ENCODE measurements around the gene EPX.
A peak's percentile ranks its signal among the peaks of the same experiment; 100 is the strongest.
"Not testable (repeated sequence)": the region's sequence is repeated elsewhere in the genome, so short reads cannot be mapped to it uniquely, and the experiment has no call there.

EPX gene, protein sequence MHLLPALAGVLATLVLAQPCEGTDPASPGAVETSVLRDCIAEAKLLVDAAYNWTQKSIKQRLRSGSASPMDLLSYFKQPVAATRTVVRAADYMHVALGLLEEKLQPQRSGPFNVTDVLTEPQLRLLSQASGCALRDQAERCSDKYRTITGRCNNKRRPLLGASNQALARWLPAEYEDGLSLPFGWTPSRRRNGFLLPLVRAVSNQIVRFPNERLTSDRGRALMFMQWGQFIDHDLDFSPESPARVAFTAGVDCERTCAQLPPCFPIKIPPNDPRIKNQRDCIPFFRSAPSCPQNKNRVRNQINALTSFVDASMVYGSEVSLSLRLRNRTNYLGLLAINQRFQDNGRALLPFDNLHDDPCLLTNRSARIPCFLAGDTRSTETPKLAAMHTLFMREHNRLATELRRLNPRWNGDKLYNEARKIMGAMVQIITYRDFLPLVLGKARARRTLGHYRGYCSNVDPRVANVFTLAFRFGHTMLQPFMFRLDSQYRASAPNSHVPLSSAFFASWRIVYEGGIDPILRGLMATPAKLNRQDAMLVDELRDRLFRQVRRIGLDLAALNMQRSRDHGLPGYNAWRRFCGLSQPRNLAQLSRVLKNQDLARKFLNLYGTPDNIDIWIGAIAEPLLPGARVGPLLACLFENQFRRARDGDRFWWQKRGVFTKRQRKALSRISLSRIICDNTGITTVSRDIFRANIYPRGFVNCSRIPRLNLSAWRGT

DNA sequence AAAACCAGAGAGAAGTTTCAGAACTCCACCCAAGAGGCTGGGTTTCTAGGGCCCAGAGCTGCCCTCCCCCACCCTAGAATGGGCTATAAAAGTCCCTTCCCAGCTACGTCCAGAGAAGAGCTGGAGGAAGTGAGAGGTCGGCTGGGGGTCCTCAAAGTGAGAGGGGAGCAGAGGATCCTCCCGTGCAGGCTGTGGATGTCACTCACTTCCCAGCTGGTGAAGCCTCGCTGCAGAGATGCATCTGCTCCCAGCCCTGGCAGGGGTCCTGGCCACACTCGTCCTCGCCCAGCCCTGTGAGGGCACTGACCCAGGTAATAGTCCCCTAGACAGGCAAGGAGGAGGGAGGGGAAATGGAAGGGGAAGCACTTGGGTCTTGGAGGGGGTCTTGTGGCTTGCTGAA, at the start of gene EPX:
EPX (plus strand) TSS at position 115 of the 400 bp plus-strand sequence; CDS start at position 236, 121 bp downstream.
- no peak for DNase-seq (ENCODE audit: low read depth in 1 of 2, low spot score in 1 of 2)

DNA sequence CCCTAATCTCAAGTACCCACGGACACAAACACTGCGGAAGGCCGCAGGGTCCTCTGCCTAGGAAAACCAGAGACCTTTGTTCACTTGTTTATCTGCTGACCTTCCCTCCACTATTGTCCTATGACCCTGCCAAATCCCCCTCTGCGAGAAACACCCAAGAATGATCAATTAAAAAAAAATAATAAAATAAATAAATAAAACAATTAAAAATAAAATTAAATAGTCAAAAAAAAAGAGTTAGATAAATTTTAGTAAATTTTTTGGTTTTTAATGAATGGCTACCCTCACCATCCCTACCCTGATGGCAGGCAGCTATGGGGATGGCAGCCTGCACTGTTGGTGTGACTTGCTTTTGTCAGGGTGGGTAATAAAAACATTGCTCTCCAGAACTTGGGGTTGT, 49.2 kb upstream of the EPX start:
- not testable (repeated sequence) for DNase-seq (ENCODE audit: low read depth in 1 of 2, low spot score in 1 of 2)

GRCh38 chr17:58144801-58145200, 47.7 kb upstream of the EPX start:
- DNase-seq (ENCODE audit: low read depth in 1 of 2, low spot score in 1 of 2) = no peak

- no peak for DNase-seq (ENCODE audit: low read depth in 1 of 2, low spot score in 1 of 2)
Observed at GRCh38 chr17:58147930-58148434, 44.5 kb upstream of the EPX start, which contains the start of gene OR4D1. Gene OR4D1, plus strand, starts transcription at chr17:58148384. Its CDS starts 6,770 bp downstream, at chr17:58155154.

DNA sequence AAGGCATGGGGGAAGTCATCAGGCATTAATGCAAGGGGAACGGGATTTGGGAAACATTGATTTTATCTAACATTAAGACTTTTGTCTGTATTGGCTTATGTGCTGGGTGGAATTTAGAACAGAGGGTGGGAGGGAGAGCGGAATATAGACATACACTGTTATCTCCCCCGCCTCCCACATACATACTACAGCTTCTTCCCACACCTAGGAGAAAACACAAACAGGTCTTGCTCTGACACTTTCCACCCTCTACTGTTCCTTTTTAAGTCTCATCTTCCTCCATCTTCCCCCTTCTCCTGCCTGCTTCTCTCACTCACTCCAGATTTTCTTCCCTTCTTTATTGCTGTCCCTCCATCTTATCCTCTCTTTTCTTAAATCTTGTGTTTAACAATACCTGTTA, 43.9 kb upstream of the EPX start:
- DNase-seq (ENCODE audit: low read depth in 1 of 2, low spot score in 1 of 2) = no peak

- no peak for DNase-seq (ENCODE audit: low read depth in 1 of 2, low spot score in 1 of 2)
Observed at GRCh38 chr17:58150394-58150793, 42.1 kb upstream of the EPX start.

GRCh38 chr17:58153046-58153445, 39.5 kb upstream of the EPX start:
- DNase-seq (ENCODE audit: low read depth in 1 of 2, low spot score in 1 of 2) = peak; percentile 20 to 22

DNA sequence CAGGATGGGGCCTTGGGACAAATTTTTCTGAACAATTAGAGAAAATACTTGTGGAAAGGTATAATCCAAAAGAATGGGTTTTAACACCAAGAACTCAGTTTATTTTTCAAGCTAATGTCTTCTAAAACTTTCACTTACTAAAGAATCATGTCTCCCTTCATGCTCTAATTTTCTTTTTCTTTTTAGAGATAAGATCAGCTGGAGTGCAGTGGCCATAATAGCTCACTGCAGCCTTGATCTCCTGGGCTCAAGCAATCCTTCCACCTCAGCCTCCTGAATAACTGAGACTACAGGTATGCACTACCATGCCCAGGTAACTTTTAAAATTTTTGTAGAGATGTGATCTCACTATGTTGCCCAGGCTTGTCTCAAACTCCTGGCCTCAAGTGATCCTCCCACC, 38.9 kb upstream of the EPX start:
- no peak for DNase-seq (ENCODE audit: low read depth in 1 of 2, low spot score in 1 of 2)

DNA sequence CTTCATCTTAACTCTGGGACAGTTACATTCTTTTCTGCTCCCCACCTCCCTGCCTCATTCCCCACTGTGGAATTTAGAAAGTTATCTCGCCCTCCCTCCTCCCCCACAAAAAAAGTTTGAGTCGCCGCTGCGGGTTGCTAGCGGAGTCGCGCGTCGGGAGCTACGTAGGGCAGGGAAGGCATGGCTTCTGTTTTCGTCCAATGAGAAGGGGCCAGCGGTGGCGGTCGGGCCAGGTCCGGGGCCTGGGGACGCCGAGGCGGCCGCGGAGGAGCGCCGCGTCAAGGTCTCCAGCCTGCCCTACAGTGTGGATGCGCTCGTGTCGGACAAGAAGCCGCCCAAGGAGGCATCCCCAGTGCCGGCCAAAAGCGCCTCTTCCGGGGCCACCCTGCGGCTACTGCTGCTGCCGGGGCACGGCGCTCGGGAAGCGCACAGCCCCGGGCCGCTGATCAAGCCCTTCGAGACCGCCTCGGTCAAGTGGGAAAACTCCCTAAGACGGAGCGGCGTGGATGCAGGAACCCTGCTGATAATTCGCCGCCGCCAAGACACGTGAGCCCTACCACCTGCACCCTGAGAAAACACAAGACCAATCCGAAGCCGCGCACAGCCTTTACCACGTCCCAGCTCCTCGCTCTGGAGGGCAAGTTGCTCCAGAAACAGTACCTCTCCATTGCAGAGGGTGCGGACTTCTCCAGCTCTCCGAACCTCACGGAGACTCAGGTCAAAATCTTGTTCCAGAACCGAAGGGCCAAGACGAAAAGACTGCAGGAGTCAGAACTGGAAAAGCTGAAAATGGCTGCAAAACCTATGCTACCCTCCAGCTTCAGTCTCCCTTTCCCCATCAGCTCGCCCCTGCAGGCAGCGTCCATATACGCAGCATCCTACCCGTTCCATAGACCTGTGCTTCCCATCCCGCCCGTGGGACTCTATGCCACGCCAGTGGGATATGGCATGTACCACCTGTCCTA, 35.4 kb upstream of the EPX start:
- DNase-seq (ENCODE audit: low read depth in 1 of 2, low spot score in 1 of 2) = peak; percentile 12 to 25

GRCh38 chr17:58158181-58158580, 34.3 kb upstream of the EPX start:
- DNase-seq (ENCODE audit: low read depth in 1 of 2, low spot score in 1 of 2) = no peak

GRCh38 chr17:58161566-58161965, 31.0 kb upstream of the EPX start:
- DNase-seq (ENCODE audit: low read depth in 1 of 2, low spot score in 1 of 2) = no peak

GRCh38 chr17:58165981-58166380, 26.5 kb upstream of the EPX start:
- DNase-seq (ENCODE audit: low read depth in 1 of 2, low spot score in 1 of 2) = no peak

DNA sequence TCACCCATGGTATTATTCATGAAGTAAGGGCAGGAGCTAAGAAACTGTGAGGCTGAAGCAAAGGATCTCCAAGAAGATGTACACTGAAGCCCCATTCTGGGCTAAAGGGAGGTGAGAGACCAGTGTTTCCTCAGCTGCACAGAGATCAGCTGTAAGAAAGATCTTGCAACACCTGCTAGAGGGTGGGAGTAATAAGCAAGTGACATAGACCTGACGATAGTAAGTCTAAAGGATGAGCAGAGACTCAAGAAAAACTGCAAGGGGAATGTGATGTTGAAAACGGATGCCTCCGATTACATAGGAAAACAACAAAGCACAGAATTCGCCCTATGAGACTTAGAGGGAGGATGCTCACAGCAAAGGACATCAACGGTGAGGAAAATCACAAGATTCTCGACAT, 25.8 kb upstream of the EPX start, which contains the start of gene OR4D2:
OR4D2 (plus strand) TSS at position 301 of the 400 bp plus-strand sequence. CDS start 2,674 bp downstream, outside the sequence.
- no peak for DNase-seq (ENCODE audit: low read depth in 1 of 2, low spot score in 1 of 2)

DNA sequence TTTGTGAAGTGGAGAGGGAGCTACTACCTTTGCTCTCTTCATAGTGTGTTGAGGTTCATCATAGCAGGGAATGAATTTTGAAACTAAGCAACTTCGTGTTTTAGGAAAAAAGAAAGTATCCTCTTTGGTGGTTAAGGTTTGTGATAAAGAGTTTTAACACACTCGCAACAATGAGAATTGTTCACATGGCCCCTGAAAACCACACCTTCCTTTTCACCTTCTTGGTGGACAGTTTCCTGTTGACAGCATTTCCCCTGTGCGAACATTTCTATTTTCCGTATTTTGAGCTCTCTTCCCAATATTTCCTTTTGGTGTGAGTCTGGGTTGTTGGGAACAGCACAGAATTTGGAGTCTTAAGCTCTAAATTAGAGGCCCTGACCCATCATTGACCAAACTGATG, 21.9 kb upstream of the EPX start:
- no peak for DNase-seq (ENCODE audit: low read depth in 1 of 2, low spot score in 1 of 2)

DNA sequence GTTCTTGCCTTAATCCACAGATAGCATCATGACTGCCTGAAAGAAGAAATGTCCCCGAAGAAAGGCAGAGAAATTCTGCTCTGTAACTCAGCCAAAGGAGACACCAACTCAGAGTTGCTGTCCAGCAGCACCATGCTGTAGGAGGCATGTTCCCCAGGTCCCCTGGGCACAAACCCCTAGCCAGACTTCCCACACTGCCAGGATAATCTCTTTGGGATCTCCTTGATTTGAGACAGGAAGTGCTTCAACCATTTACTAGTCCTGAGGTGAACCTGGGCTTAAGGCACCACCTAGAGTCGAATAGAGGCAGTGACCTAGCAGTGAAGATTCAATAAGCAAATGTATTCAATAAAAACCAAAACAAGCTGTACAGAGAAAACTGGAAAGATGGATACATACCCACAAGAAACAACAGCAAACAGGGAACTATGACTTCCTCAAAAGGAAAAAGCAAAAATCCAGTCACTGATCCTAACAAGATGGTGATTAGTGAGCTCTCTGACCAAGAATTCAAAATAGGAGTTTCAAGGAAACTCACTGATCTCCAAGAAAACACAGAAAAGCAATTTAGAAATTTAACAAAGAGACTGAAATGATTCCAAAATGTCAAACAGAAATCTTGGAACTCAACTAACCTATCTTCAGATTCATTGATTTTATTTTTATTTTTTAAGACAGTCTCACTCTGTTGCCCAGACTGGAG, 20.0 kb upstream of the EPX start:
- DNase-seq (ENCODE audit: low read depth in 1 of 2, low spot score in 1 of 2) = no peak

- no peak for DNase-seq (ENCODE audit: low read depth in 1 of 2, low spot score in 1 of 2)
Observed at GRCh38 chr17:58174871-58175270, 17.7 kb upstream of the EPX start.

DNA sequence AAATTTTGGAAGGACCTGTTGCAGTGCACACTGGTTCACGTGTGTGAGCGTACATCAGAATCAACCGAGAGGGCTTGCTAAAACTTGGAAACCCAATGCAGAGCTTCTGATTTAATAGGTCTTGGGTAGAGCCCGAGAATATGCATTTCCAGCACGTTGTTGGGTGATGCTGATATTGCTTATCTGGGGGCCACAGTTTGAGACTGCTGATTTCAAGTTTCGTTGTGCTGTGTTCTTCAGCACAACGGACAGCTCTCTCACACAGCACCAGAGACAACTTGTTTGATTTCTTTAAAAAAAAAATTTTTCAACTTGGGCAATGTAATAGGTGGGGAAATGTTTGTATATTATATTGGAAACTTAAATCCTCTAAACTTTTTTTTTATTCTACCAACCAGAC, 16.3 kb upstream of the EPX start:
- DNase-seq (ENCODE audit: low read depth in 1 of 2, low spot score in 1 of 2) = no peak

- no peak for DNase-seq (ENCODE audit: low read depth in 1 of 2, low spot score in 1 of 2)
Observed at GRCh38 chr17:58181796-58182195, 10.7 kb upstream of the EPX start.

DNA sequence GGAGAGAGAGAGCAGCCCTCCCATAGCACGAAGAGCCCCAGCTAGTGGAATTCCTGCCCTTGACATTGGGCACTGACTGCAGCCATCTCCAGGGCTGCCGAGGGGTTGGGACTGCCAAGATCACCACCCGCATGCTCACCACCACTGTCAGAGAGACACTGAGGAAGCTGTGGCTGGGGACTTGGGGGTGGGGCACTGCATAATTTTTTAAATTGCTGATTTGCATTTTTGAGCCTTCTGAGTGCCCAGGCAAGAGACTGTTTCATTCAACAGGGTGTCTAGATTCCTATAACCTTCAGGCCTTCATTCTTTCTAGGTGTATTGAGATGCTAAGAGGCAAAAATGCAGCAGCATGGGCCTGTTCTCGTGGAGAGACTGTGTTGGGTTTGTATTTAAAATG, 9.0 kb upstream of the EPX start:
- DNase-seq (ENCODE audit: low read depth in 1 of 2, low spot score in 1 of 2) = no peak

DNA sequence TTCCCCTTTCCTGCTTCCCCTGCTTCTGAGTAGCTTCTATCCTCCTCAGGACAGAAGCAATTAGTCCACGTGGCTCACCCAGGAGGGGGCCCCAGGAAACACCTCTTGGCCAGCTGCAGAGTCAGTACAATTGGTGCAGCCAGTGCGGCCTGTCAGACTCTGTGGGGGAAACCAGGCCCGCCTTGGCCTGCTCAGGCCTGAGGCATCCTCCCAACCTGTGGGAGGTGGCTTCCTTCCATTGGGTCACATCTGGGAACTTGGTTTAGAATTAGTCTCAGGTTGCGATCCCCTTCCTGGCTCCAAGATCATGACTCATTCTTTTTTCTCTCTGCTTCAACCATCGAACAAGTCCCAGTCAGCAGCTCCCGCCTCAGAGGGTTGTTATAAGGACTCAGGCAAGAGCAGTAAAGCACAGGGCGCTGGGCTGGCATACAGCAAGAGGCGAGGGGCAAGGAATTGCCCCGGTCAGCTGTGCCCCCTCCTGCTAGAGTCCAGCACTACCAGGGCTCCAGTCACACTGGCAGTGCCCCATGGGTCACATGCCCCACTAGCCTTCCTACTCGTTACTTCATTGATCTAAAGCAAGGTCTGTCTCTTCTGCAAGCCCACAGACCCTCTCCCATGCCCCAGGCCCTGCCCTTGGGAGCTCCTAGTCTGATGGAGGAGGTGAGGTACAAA, 8.1 kb upstream of the EPX start:
- DNase-seq (ENCODE audit: low read depth in 1 of 2, low spot score in 1 of 2) = no peak
